WTC11 (cell line): ENCODE data around the gene GLRA1.

ENCODE experiments used
- CBFB ChIP-seq: sonication (generic); formaldehyde crosslinking; IDR thresholded peaks from 2 replicates; pipeline ENCODE4 v1.8.1; 2022; ENCODE audit warnings: mild to moderate bottlenecking, low read depth, missing genetic modification reagents
- CTCF ChIP-seq: fragments of 200-600 bp; IDR thresholded peaks from 2 replicates; pipeline ENCODE4 v1.8.0; 2022; ENCODE audit warnings: antibody characterized with exemption
- FOXJ3 ChIP-seq: sonication (generic); formaldehyde crosslinking; IDR thresholded peaks from 2 replicates; pipeline ENCODE4 v1.9.0; 2021; ENCODE audit warnings: missing genetic modification reagents, mild to moderate bottlenecking, borderline replicate concordance
- MAX ChIP-seq: sonication (generic); formaldehyde crosslinking; IDR thresholded peaks from 2 replicates; pipeline ENCODE4 v1.8.0; 2022; ENCODE audit warnings: mild to moderate bottlenecking, missing genetic modification reagents
- MLX ChIP-seq: sonication (generic); formaldehyde crosslinking; IDR thresholded peaks from 2 replicates; pipeline ENCODE4 v1.8.1; 2023; ENCODE audit warnings: mild to moderate bottlenecking, missing genetic modification reagents, moderate library complexity
- MXD4 ChIP-seq: fragments of 250-450 bp; sonication (Bioruptor Pico); IDR thresholded peaks from 2 replicates; pipeline ENCODE4 v1.8.0; 2021; ENCODE audit warnings: mild to moderate bottlenecking, moderate library complexity, borderline replicate concordance
- ZBTB21 ChIP-seq: sonication (generic); formaldehyde crosslinking; IDR thresholded peaks from 2 replicates; pipeline ENCODE4 v1.8.1; 2023; ENCODE audit warnings: mild to moderate bottlenecking, missing genetic modification reagents, borderline replicate concordance
- ZSCAN18 ChIP-seq: fragments of 250-450 bp; sonication (Bioruptor Pico); IDR thresholded peaks from 2 replicates; pipeline ENCODE4 v2.1.2; 2022; ENCODE audit warnings: mild to moderate bottlenecking, moderate library complexity

- TF ChIP-seq CBFB (no peak), CTCF (no peak), MXD4 (CRISPR knock-in tag) (no peak), MAX (CRISPR knock-in tag) (no peak), ZBTB21 (CRISPR knock-in tag) (no peak), MLX (no peak), FOXJ3 (CRISPR knock-in tag) (no peak), ZSCAN18 (no peak)
Observed at GRCh38 chr5:151784141-151784540, 140.5 kb downstream of the GLRA1 start.
